Dedifferentiated amniotic fluid mesenchymal stem cell (primary cell): Measurements from ENCODE around the gene NARF.
A peak's percentile ranks its signal among the peaks of the same experiment; 100 is the strongest.

Experiments used
- DNase-seq: peaks from one replicate; pipeline ENCODE4 v3.0.0-alpha.2; 2016; ENCODE audit errors: extremely low spot score

NARF gene

GRCh38 chr17:82474223-82475010, 15.9 kb downstream of the NARF start:
- DNase-seq = no peak

DNA sequence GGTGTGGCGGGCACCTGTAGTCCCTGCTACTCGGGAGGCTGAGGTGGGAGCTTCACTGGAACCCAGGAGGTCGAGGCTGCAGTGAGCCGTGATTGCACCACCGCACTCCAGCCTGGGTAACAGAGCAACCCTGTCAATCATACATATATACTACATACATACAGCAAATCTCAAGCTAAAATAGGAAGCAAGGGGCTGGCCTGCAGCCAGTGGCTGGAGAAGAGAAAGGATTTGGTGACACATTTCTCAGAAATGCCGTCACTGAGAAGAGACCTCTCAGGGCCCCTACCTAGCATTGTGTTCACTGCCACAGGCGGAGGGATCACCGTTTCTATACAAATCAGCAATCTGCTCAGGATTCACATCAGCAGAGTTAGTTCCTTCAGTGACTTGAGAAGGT, 16.9 kb downstream of the NARF start:
- no peak for DNase-seq

- no peak for DNase-seq
These were observed 19.4 kb downstream of the NARF start for GRCh38 chr17:82477934-82478333.

DNA sequence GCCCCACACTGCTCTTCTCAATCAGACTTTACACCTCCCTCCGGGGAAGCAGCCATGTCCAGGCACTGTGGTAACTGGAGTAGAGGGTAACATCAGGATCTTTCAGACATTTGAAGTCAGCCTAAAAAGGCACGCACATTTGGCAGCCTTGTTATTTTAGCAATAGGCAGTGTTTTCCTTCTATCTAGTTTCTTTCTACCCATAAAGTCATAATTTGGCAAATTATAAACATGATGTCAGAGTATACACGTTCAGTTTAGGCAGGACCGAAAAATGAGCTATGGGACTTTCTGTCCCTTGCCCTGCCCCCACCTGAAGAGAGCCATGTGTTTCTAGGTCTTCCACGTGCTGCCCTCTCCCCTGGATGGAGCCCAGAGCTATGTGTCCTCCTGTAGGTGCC, 21.1 kb downstream of the NARF start:
- DNase-seq = no peak

- DNase-seq = no peak
These were observed 21.8 kb downstream of the NARF start for GRCh38 chr17:82480318-82480717.

DNA sequence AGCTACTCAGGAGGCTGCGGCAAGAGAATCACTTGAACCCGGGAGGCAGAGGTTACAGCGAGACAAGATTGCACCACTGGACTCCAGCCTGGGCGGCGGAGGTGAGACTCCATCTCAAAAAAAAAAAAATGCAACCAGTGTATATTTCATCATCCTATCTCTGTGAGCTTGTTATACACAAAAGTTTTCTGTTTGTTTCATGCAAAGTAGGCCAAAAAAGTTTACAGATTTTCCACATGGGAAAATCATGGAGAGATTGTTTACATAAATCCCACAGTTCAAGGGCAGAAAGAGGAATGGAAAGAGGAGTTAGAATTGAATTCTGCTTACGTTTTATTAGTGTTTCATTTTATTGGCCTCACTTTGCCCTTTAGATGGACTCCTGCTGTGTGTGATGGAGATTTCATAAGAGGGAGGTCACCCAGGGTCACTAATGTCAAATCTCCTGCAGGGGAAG, 24.7 kb downstream of the NARF start:
- DNase-seq = no peak

DNA sequence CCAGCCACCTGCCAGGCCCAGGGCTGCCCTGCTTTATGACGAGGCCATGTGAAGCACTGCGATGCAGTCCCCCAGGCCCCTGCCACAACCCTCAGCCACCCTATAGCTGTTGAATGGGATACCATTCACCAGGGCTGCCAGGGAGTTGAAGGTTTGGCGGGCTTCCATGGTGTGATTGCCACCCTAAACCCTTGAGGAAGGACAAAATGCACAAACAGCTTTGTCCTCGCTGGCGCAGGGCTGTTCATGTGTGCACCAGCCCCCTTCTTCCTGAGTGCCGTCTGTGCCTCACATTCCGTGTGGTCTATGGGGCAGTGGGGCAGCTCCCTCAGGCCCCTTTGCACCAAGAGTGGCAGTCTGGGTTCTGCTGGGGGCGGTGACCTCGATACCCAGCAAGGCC, 25.3 kb downstream of the NARF start:
- DNase-seq = no peak

DNA sequence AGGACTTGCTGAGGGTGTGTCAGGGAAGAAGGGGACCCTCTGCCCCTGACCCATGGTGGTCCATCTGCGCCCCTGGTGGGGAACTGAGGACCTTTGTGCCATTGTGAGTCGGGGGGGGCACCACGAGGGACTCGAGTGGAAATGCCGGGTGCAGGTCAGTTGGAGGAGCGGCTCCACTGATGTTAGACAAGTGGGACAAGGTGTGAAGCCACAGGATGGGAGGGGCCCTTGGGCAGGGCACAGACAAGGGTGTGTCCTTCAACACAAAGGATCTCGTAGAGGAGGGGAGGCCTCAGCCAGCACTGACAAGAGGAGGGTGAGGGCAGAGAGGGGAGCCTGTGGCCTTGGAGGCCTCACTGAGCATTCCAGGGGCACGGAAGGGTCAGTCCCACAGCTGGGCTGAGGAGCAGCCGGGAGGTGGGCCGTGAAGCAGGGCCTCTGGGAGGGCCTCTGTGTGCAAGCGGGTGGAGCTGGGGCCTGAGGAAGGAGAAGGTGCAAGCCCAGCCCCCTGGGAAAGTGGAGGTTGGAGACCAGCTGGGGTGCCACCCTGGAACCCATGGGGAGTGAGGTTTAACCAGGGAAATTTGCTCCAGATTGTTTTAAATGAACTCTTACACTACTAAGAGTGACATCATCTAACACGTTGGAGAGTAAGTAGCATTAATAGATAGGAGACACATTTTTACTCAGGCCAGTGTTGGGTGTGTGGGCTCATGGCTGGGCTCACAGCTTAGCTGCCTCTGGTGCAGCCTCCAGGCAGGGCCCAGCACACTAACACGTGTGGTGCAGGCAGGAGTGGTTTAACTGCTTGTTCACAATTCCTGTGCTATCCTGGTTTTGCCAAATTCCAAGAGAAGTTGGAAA, 27.9 kb downstream of the NARF start:
- no peak for DNase-seq

- no peak for DNase-seq
These were observed 29.4 kb downstream of the NARF start for GRCh38 chr17:82487910-82488309.

DNA sequence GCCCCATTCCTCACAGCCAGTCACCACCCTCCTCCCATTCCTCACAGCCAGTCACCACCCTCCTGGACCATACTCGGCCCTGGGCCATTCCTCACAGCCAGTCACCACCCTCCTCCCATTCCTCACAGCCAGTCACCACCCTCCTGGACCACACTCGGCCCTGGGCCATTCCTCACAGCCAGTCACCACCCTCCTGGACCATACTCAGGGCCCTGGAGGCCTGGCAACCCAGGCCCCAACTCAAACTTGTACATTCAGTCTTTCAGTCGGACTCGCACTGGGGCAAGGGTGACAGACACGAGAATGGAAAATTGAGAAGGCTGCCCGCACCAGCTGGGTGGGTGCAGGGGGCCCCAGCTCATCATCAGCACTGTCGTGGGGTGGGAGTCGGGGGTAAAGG, 30.6 kb downstream of the NARF start:
- no peak for DNase-seq

DNA sequence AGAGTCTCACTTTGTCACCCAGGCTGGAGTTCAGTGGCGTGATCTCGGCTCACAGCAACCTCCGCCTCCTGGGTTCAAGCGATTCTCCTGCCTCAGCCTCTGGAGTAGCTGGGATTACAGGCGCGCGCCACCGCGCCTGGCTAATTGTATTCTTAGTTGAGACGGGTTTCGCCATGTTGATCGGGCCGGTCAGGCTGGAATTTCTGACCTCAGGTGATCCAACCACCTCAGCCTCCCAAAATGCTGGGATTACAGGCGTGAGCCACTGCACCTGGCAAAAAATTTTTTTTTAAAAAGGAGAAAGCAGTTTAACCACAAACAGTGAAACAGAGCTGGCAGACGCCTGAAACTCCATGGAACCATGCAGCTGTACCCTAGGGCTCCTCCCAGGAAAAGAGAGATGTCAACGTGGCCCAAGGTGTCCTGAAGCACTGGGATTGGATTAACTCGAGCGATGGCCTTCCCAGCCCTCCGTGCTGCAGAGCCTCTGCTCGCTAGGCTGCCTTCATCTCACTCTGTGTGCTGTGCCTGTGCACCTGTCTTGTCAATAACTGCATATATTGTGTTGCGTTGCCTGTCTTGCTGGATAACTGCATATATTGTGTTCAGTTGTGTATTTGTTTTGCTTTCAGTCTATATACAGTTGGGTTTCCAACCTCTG, 31.4 kb downstream of the NARF start:
- no peak for DNase-seq

DNA sequence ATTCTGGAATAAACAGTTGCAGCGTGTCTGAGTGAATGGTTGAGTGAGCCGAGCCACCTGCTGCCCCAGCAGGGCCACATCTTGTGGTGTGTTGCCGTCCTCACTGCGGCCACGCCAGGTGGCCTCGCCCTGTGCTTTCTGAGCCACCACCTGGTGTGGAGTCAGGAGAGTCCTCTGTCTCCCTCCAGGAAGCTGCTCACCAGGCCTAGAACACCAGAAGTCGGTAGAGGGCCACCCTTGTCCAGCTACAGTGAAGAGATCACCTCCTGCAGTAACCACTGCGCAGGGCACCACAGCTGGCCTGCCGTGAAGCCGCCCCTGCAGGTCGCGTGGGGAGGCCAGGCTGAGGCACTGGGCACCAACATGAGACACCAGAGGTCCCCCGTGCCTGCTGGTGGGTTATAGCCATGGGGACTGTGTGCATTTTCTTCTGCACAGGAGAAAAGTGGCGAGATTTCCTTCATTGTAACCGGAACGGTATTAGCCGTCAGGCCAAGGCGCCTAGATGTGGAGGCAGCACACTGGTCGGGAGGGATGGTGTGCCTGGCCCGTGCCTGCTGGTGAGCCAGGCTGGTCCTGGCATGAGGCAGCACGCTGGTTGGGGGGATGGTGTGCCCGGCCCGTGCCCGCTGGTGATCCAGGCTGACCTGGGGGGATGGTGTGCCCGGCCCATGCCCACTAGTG, 32.1 kb downstream of the NARF start:
- DNase-seq = no peak

GRCh38 chr17:82491196-82491530, 32.6 kb downstream of the NARF start:
- DNase-seq = no peak

GRCh38 chr17:82491533-82491932, 33.0 kb downstream of the NARF start:
- no peak for DNase-seq

GRCh38 chr17:82492643-82493225, 34.2 kb downstream of the NARF start:
- DNase-seq = no peak

GRCh38 chr17:82493226-82493781, 34.8 kb downstream of the NARF start:
- DNase-seq = no peak

GRCh38 chr17:82494236-82495055, 35.9 kb downstream of the NARF start:
- DNase-seq = peak; percentile 98

DNA sequence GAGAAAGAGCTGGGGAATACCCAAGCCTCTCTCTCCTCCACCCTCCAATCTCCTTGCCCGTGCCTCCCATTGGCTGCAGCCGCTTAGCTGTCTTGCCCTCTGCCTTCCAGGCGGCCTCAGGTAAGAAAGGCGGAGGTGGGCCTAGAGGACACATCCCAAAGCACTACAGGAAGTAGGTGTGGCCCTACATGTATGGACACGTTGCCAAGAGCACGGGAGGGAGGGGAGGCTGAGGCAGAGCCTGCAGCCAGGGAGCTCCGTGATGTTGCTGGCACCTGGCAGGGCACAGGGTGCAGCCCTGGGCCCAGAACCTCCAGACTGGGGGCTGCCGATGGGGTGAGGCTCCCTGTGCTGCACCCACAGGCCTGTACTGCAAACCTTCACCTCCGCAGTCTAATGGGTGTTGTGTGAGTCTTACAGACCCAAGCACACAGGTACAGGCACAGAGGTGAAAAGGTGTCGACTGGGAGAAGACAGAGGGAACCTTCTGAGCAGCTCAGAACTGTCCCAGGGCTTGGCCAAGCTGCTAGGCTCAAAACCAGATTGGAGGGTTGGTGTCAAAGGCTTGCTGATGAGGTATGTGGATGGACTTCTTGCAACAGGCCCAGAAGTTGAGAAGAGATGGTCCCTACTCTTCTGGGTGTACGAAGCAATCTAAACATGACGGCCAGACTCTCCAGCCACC, 37.4 kb downstream of the NARF start:
- no peak for DNase-seq

DNA sequence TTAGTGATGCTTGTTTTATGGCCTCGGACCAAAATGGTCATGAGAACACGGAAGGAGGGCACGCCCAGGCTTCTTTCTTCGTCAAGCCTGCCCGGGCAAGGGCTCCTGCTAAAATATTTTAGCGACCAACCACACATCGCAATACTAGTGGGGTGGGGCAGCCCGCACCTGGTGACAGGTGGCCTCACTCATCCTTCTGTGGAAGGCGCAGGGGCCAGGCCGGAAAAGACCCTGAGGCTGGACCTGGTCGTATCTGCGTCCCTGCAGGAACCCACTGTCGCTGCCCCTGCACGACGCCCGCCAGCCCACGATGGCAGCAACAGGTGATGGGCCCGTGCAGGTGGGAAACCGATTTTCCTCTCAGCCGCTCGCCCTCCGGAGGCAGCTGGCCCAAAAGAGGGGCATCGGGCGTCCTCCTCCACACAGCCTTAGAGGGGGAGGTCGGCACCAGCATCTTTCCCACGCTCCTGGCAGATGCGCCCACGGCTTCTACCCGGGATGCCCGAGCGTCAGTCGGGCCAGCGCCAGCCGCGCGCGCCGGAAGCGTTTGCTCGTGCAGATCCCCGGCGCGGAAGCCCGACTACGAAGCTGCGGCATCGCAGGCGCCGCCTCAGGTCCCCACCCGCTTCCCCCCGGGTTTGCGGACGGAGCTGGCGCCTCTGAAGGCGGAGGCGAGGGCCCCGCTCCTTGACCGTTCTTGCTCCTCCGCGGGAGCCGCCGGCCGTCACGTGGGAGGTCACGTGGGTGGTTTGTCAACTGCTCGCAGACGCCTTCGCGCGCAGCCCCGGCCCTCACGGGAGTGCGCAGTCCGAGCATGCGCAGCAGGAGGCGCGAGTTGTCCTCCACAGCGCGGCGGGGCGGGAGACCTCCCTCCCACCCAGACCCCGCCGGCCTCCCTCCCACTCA, 38.2 kb downstream of the NARF start:
- DNase-seq = peak; percentile 91
